ENCODE results near the gene RGMA.
"Not testable (repeated sequence)": the region's sequence is repeated elsewhere in the genome, so short reads cannot be mapped to it uniquely, and the experiment has no call there.

RGMA gene

DNA sequence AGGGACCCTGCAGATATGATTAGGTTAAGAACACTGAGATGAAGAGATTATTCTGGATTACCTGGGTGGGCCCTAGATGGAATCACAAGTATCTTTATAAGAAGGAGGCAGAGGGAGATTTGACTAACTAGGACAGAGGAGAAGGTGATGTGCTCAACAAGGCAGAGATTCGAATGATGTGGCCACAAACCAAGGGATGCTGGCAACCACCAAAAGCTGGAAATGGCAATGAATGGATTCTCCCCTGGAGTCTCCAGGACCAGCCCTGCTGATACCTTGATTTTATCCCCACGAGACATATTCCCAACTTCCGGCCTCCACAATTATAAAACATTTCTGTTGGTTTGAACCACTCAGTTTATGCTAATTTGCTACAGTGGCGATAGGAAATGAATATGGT is 42.9 kb downstream of the RGMA start:
- DNase-seq = no peak

DNA sequence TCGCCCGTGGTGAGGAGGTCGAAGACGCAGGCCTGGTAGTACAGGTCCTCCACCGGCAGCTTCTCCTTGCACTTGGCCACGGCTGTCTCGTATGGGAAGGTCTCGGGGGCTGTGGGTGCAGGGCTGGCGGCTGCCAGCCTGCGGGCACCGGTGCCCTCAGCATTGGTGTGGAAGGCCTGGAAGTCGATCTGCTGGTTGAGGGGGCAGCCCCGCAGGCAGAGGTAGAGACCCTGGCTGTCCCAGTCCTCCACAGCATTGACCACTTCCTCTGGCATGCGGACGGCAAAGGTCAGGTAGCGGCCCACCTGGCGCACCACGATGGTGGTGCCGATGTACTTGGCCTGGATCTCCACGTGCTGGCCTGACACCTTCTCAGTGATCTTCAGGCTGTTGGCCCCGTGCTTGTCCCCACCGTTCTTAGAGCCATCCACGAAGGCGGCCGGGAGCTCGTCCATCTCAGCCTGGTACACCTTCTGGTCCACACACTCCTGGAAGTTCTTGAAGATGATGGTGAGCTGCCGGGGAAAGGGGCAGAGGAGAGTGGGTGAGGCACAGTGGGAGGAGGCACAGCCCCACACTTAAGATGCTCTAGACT is 43.7 kb downstream of the RGMA start:
- DNase-seq = no peak

DNA sequence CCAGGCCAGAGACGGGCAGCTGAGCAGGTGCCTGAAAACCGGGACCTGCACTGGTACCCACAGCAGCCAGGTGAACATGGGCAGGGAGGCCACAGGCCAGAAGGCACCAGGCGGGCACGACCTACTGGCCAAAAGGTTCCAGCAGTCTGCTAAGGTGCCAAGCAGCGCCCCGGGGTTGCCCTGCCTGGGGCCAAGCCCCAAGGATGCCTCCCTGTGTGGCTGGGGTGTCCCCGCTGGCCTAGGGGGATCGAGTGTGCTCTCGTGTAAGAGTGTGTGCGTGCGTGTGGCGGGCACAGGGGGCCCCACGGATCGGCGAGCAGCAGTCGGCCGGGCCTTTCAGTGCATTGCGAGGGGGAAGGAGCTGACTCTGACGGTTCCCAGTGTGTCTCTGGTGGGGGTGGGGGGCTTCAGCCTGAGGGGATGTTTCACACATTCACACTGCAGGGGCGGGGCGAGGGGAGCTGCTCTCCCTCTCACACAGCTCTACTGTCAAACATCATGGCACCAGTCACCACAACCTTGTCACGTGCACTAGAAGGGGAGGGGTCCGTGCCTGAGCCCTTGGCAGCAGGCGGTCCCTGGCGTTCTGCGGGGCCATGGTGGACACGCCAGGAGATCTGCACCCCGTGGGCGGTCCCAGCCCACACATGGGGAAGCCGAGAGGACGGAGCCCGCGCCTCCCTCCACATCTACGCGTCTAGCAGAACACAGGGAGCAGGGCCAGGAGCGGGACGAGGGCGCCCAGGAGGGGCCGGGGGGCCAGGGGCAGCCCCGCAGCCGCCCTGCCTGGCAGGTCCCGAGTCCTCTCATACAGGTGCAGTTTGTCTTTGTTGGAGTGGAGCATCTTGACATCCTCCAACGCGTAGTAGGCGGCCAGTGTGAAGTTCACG is 44.5 kb downstream of the RGMA start:
- no peak for DNase-seq

DNA sequence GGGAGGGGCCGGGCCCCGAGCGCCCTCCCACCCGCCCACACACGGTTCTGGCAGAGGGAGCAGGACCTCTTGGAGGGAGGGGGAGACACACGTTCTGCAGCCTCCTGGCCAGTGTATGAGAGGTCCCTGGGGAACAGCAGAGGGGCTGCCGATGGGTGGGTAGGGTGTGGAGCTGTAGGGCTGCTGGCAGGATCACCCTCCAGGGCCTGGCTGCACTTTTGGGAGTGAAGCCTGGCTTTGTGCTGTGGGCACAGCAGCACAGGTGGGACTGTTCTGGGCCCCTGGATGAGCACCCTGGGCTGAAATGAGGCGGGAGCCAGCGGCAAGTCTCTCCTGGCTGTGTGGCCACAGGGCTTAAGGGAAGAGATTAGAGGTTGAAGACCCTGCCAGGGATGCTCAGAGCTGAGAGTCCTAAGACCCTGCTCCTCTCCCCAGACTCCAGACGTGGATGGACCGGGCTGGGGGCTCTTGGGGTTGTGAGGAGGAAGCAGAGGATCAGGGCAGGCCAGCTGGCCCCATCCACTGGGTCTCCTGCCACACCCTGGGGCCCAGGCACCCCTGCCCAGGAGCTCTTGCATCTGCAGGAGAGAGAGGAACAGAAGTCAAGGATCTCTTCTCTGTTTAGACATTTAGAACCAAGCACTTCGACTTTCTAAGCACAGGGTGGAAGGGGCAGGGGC is 45.2 kb downstream of the RGMA start:
- DNase-seq = no peak

DNA sequence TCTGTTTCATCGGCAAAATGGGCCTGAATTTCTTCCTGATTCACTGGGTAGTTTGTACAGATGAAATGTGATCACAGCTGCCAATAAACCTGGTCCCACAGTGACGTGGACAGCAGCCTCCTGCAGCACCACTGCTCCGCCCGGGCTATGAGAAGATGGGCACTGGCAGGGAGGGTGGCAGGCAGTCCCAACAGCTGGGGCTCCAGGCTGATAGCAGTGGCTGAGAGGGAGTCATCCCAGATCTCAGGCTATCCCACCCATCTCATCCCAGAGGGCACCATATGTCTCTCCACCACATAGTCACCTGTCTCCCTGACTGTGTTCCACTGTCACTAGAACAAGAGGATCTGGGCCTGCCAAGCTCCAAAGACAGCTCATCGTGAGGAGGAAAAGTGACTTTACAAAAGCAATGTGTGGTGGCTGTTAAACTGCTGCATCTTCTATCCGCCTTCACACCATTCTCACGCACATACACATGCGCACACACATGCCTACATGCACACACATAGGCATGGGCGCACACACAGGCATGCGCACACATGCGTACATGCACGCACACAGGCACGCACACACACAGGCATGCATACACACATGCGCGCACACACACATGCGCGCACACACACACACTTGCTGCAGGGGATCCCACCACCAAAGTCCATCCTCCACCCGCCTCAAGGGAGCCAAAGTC is 46.2 kb downstream of the RGMA start:
- peak; percentile 7 for DNase-seq

DNA sequence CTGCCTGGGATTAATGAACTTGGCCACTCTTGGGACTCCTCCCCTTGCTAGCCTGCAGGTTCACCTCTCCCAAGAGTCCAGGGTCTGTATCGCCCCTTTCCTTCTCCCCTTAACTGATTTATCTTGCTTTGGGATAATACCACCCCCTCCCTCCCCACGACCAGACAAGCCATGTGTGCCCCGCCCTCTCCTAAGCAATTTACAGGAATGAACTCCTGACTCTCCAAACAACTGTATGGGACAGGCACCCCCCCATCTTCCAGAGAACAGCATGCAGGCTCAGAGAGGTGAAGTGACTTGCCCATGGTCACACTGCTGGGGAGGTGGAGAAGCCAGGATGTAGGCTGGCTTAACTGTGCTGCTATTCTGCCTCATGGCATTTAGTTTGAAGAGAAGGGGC is 46.8 kb downstream of the RGMA start:
- no peak for DNase-seq

DNA sequence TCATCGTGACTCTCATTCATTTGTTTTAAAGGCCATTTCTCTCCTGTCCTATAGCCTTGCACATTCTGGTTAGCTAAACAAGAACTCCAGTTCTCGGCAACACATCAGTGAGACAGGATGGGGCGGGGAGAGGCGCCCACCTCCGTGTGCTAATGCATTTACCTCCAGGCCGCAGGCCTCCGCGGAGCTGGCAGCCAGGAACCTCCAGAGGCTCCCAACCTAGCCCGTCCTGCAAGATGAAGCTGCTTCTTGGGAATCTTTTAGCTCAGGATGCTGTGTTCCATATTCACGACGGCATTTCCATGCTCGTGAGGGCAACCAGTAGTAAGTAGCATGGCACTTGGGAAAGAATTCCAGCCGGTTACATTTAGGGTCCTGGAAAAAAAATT is 47.9 kb downstream of the RGMA start:
- peak; percentile 5 for DNase-seq

DNA sequence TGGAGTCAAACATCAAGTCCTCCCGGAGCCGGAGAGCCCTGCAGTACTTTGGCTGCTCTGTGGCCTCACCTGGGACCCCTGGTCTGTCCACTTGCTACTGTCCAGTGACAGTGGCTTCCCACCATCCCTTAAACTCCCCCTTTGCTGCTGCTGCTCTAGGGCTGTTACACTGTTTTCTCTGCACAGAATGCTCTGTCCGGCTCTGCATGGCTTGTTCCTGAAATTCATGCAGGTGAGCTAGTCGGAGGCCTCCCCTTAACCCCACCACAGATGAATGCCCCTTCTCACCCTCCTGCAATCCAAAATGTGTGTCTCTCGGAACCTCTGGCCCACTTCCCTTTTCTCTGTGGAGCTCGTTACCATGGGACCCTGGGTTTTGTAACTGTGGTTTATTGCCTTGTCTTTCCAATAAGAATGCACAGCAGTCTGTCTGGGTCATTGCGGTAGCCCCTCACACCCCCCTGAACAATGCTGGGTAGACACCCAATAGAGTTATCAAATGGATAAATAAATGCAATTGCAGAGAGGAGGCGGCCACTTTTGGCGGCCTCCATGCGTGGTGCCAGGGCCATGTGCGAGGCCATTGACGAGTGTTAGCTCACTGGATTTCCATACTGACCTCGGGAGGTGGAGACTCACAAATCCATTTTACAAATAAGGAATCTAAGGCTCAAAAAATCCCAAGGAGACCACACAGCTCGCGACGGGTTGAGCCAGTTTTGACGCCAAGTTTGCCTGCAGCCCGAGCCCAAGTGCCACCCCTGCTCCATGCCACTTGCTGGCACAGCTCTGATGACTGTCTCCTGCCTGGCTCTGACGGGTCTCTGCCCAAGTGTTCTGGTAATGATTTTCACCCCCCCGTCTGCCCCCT is 48.5 kb downstream of the RGMA start:
- peak; percentile 2 for DNase-seq

DNA sequence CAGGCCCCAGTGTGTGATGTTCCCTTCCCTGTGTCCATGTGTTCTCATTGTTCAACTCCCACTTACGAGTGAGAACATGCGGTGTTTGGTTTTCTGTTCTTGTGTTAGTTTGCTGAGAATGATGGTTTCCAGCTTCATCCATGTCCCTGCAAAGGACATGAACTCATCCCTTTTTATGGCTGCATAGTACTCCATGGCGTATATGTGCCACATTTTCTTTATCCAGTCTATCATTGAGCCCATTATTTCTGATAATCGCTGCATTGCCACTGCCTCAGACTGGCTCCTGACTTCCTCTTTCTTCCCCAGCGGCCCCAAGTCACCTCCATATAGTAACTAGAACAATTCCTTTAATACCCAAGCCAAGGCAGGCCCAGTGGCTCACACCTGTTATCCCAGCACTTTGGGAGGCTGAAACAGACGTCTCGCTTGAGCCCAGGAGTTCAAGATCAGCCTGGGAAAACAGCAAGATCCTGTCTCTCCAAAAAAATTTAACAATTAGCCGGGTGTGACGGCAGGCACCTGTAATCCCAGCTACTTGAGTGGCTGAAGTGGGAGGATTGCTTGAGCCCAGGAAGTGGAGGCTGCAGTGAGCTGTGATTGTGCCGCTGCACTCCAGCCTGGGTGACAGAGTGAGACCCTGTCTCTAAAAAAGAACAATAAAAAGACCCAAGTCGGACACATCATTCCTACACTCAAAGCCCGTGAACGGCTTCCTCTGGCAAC is 49.3 kb downstream of the RGMA start:
- not testable (repeated sequence) for DNase-seq

DNA sequence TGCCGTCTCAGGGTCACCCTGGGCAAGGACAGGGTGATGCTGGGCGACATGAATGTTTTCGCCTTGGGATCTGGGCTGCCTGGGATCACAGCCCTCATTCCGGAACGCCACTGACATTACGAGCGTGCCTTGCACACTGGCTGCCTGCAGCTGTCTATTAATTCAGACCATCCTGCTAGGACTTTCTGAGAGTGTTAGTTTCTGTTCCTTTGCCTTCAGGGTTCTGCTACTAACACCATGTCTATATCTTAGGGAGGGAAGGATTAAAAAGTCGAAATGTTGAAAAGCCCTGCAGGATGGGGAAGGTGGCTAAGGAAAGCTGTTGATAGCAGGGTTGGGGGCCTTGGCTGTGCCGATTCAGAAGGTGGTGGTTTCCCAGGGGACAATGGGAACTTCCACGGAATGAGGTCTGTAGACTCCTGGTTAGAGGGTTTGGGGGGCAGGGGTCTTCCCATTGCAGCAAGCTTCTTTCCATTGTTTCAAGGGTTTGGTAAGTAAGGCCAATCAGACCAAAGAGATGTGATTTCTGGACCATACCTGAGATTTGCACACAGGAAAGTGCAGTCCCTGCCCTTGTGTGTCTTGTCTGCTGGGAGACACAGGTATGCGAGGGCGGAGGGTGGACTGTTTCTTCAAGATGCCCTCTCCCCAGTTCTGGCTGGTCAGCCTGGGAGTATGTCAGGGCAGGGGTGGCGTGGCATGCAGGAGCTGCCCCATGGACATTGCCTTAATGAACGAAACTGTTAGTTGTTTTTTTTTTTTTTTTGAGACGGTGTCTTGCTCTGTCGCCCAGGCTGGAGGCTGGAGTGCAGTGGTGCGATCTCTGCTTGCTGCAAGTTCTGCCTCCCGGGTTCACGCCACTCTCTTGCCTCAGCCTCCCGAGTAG is 50.9 kb downstream of the RGMA start:
- no peak for DNase-seq

DNA sequence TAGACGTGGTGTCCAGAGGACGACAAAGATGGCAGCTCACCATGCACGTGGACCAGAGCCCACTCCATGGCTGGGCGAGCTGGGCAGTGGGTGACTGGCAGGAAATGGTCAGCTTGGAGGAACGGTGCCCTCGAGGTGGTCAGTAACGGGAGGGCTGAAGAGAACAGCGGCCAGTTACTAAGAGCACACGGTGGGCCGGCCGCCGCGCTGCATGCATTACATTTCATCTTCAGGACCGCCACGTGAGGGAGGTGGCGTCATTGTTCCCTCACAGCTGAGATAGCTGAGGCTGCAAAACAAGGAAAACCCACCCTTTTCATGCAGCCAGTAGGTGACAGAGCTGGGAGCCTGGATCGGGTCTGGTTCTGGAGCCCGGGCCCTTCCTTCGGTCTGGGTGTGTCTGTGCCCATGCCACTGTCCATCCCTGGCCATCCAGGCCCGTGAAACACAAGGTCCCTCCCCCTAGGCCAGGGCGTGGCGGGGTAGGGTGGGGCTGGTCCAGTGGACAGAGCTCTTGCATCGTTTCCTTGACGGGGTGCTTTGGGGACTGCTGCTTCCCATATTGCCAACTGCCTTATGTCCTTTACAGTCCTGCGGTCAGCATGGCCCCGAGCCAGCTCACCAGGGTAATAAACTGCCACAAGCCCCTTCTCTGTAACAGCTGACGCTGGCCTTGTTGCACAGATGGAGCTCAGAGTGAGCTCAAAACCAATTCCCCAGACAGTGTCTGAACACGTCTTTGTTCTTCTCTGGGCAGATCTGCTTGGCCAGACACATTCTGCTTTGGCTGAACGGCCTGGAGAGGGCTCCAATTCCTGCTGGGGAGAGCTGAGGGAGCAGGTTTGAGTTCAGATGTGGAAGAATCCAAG is 51.8 kb downstream of the RGMA start:
- no peak for DNase-seq

DNA sequence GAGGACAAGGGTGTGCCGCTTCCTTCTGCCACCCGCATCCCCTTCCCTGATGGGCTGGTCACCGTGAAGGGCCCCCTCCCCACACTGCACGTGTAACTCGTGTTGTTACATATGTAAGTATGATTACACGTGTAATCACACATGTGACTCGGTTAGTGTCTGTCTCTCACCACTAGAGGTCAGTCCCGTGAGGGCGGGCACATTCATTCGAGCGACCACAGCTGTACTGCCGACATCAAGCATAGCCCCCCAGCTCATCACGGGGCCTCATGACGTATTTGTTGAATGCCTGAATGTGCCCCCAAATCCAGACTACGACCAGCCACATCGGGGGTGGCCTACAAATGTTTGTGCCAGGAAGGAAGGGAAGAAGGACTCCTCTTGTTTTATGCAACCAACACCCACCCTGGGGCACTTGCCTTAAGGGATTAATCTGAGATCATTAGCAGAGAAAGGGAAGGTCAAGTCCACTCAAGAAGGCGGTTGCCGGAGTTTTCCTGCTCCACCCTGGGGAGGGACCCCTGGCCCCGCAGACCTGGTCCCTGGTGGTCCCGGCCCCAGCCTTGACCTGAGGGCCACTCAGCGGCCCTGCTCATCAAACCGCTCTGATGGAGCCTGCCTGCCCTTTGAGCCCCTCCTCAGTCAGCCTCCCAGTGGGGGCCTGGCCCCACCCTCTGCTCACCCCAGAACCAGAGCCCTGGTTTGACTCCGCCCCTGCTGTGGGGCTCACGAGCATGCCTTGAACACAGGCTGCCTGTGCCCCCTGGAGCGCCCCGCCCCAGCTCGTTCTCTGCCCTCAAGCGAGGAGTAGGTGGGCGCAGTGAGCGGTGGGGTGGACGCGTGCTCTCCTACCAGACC is 52.8 kb downstream of the RGMA start:
- peak; percentile 76 for DNase-seq

DNA sequence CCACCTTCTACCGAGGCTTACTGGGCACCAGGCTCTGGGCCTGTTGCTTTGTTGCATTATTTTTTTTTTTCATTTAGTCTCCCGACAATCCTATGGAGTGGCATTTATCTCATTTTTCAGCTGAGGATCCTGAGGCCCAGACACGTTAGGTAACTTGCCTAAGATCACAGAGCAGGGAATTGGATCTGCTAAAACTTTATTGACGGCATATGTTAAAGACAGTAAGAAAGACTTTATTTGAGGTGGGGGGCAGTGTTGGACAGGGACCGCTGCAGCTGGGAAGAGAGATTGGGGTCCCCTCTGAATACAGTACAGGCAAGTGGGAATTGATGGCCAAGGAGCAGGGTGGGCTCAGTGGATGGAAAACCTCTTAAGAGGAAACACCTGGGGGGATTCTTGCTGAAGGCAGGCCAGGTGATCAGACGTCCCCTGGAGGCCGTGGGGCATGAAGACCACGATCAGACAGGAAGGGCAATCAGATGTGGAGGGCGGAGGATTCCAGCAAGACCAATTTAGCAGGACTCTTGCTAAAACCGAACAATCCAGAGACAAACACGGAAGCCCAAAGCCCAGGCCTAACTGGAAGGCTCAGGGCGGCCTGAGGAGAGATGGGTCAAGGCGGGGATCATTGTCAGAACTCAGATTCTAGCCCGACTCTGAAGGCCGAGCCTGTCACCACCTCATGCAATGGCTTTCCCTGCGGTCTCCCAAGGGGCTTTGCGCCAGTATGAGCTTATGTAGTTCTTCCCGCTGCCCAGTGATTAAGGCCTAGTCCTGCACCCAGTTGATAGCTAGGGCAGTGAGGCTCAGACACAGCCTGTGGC is 53.7 kb downstream of the RGMA start:
- DNase-seq = no peak

DNA sequence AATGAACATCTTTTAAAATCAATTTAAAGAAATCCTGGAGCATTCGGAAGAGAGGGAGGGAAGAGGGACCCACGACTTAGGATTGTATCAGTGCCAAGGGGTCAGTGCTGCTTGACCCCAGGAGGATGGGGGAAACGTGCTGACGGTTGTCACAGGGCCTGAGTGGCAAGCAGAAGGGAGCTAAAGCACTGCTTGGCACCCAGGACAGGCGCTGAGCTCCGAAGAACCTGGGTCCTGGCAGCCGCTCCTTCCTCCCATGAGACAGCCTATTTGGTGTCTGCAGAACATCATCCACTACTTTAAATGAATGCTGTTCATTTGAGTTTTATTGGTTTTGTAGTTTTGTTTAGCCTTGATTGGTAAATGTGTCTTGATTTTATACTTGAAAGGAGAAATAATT is 54.5 kb downstream of the RGMA start:
- DNase-seq = no peak

DNA sequence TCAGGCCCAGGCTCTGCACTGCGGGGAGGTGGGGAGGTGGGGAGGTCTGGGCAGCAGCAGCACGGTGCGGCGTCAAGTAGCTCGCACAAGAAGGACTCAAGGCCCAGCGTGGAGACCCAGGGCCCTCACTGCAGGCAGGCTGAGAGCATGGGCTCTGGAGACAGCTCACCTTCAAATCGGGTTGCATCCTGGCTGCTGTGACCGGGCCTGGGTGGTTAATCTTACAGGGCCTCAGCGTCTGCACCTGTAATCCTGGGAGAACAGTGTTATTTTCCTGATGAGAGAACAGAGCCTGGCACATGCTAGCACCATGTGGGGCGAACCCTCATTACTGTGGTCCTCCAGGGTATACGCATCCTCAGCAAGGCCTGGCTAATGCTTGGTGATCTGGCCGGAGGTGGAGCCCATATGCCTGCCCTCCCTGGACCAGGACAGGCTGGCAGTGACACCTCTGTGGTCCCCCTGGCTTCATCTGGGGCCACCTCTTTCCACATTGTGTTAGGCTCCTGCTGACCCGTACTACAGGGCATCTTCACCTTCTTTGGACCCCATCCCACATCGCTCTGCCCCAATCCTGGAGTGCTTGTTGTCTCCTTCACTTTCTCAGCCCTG is 55.5 kb downstream of the RGMA start:
- DNase-seq = no peak

DNA sequence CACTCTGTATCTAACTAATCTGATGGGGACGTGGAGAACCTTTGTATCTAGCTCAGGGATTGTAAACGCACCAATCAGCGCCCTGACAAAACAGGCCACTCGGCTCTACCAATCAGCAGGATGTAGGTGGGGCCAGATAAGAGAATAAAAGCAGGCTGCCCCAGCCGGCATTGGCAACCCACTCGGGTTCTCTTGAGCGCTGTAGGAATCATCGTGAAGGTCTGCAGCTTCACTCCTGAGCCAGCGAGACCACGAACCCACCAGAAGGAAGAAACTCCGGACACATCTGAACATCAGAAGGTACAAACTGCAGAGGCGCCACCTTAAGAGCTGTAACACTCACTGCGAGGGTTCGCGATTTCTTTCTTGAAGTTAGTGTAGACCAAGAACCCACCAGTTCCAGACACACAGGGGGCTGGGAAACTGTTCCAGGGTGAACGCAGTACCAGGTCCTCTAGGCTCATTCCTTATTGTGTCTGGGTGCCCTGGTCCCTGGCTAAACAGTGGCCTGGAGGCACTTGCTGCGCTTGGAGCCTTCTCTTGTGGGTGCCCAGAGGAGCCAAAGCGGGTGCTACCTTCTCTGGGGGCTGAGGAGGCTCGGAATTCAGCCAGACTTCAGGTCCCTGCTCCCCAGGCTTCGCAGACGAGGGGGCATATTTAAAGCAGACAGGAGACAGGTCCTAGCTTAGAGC is 56.4 kb downstream of the RGMA start:
- not testable (repeated sequence) for DNase-seq

Data from 8988T (cell line).